Cardiac muscle cell (in vitro differentiated cells and primary cell): ENCODE measurements around the gene SLFN13. TPM values are rescaled to one million over a fixed set of nuclear protein-coding genes. Genes with fewer than 3 reads are reported as not detected.
A peak's percentile ranks its signal among the peaks of the same experiment; 100 is the strongest.
"Not testable (repeated sequence)": the region's sequence is repeated elsewhere in the genome, so short reads cannot be mapped to it uniquely, and the experiment has no call there.

Experiments used
- DNase-seq, 2 donors: peaks; one replicate each; pipeline versions ENCODE4 v3.0.0 to v3.0.0-alpha.2; 2010 to 2017; ENCODE audit warnings: low read depth in 1 of 2, low spot score in 1 of 2
- H3K27ac ChIP-seq: fragments of 200-600 bp; sonication (generic); 2 replicates; pipeline ENCODE4 v1.5.1; 2016
- H3K27me3 ChIP-seq: fragments of 200-600 bp; sonication (generic); 2 replicates; pipeline ENCODE4 v1.6.0; 2016; ENCODE audit warnings: control low read depth
- H3K36me3 ChIP-seq: fragments of 200-600 bp; sonication (generic); 2 replicates; pipeline ENCODE4 v1.5.1; 2016; ENCODE audit warnings: control low read depth
- H3K4me1 ChIP-seq: fragments of 200-600 bp; sonication (generic); 2 replicates; pipeline ENCODE4 v1.8.1; 2017; ENCODE audit warnings: low read depth, mild to moderate bottlenecking, mixed run types
- H3K4me3 ChIP-seq: fragments of 200-600 bp; sonication (generic); 2 replicates; pipeline ENCODE4 v1.5.1; 2016; ENCODE audit warnings: mild to moderate bottlenecking
- H3K9me3 ChIP-seq: fragments of 200-600 bp; sonication (generic); 2 replicates; pipeline ENCODE4 v1.5.1; 2017; ENCODE audit warnings: low read depth, mild to moderate bottlenecking, control low read depth
- polyA plus RNA-seq: library from polyadenylated mRNA; unstranded; fragments of >200 nt; fragmentation: Nextera tagmentation; extraction: Ambion mirVana; gene quantifications from 2 replicates; pipeline ENCODE4 v1.2.1, GENCODE V29; 2016
- total RNA-seq: library from RNA; depleted of rRNA; stranded (reverse); fragments of >200 nt; gene quantifications from 2 replicates; pipeline ENCODE4 v1.2.3, GENCODE V29; 2016
- TF ChIP-seq, protein P1 (sequence below): IDR thresholded peaks from 2 replicates; pipeline ENCODE4 v1.5.1; 2012; ENCODE audit warnings: low read depth, mild to moderate bottlenecking, low read length

The SLFN13 gene
- total and polyA plus RNA-seq, 2 experiments from 2014 or later = 4.2 to 7.9 TPM

DNA sequence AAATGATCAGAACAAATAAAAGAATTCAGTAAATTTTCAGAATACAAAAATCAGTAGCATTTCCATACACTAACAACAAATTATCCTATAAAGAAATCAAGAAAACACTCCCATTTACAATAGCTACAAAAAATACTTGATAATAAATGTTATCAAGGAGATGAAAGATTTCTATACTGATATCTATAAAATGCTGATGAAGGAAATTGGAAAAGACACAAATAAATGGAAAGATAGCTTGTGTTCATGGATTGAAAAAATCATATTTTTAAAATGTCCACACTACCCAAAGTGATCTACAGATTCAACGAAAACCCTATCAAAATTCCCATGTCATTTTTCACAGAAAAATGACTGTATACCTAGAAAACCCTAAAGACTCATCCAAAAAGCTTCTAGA lies 34.3 kb downstream of the SLFN13 start:
- TF ChIP-seq, protein P1, sequence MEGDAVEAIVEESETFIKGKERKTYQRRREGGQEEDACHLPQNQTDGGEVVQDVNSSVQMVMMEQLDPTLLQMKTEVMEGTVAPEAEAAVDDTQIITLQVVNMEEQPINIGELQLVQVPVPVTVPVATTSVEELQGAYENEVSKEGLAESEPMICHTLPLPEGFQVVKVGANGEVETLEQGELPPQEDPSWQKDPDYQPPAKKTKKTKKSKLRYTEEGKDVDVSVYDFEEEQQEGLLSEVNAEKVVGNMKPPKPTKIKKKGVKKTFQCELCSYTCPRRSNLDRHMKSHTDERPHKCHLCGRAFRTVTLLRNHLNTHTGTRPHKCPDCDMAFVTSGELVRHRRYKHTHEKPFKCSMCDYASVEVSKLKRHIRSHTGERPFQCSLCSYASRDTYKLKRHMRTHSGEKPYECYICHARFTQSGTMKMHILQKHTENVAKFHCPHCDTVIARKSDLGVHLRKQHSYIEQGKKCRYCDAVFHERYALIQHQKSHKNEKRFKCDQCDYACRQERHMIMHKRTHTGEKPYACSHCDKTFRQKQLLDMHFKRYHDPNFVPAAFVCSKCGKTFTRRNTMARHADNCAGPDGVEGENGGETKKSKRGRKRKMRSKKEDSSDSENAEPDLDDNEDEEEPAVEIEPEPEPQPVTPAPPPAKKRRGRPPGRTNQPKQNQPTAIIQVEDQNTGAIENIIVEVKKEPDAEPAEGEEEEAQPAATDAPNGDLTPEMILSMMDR = no peak
- Histone ChIP-seq H3K36me3 (no peaks in the 10 kb centered on the region), H3K27me3 (no peaks in the 10 kb centered on the region), H3K4me3 (no peak overlapping the region), H3K27ac (no peak overlapping the region), H3K9me3 (no peaks in the 10 kb centered on the region), H3K4me1 (no peaks in the 10 kb centered on the region)
- DNase-seq = no peak

DNA sequence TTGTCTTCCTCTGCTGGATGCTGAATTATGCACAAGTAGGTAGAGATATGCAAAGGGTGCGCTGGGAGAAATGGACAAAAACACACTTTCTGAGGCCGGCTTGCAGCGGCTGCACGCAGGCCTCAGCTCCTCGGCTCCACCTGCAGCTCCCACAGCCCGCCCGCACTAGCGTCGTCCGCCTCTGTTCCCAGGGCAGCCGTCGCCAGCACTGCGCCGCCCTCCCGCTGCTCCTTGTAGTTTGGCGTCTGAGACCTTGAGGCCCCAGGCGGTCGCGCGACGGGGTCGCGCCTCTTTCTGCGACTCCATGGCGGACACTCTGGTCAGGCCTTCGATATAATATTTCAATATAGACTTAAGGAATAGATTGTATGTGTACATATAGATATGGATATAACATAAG lies 41.0 kb downstream of the SLFN13 start:
- no peak for DNase-seq
- Histone ChIP-seq H3K4me3 (no peak overlapping the region), H3K36me3 (no peaks in the 10 kb centered on the region), H3K27ac (no peak overlapping the region), H3K27me3 (no peaks in the 10 kb centered on the region), H3K4me1 (no peaks in the 10 kb centered on the region), H3K9me3 (no peaks in the 10 kb centered on the region)
- TF ChIP-seq, protein P1 = no peak

DNA sequence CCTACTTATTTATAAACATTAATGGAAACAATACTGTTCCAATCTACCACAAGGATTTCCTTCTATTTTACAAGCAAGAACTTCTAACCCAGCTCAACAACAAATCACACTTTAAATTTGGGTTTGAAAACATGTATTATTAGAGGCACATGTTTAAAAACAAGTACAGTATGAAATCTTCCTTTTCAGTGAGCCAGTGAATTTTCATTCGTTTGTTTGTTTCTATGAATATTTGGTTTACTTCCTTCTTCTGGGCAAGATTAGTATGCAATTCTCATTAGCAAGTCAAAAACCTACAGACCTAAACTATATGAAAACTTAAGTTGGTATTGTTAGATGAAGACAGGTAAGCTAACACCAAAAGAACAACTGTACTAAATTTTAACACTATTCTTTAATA lies 42.0 kb downstream of the SLFN13 start:
- no peaks in the 10 kb centered on the region for H3K9me3 ChIP-seq
- no peak overlapping the region for H3K27ac ChIP-seq
- DNase-seq = no peak
- H3K36me3 ChIP-seq = no peaks in the 10 kb centered on the region
- H3K27me3 ChIP-seq = no peaks in the 10 kb centered on the region
- no peak overlapping the region for H3K4me3 ChIP-seq
- TF ChIP-seq, protein P1 = no peak
- no peaks in the 10 kb centered on the region for H3K4me1 ChIP-seq

DNA sequence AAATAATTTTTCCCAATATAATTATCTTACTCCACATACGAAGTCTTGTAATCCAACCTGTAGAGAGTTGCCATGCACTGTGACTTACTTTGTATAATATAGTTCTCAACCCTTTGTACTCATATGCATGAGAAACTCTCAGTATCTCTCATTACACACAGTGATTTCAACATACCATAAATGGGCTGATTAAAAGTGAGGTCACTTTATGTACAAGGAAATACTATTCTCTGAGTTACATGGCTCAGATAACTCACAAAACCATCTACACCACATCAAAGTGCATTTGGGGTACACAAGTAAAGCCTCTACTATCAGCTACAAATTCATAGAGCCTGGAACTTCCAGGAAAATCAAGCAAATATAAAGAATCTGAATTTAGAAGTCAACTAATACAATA lies 44.2 kb downstream of the SLFN13 start:
- Histone ChIP-seq H3K4me1 (no peaks in the 10 kb centered on the region), H3K4me3 (no peak overlapping the region), H3K36me3 (no peaks in the 10 kb centered on the region), H3K27ac (no peak overlapping the region), H3K27me3 (no peaks in the 10 kb centered on the region), H3K9me3 (no peaks in the 10 kb centered on the region)
- TF ChIP-seq, protein P1 = no peak
- DNase-seq = peak in 1 of 2 donors; percentile 32

DNA sequence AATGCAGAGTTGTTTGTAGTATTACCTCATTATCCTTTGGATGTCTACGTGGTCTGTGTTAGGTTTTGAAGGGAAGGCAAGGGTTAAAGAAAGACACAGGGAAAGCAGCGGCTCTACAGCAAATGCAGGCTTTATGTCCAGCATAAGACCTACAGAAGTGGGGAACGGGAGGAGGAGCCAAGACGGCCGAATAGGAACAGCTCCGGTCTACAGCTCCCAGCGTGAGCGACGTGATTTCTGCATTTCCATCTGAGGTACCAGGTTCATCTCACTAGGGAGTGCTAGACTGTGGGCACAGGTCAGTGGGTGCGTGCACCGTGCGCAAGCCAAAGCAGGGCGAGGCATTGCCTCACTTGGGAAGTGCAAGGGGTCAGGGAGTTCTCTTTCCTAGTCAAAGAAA lies 54.8 kb downstream of the SLFN13 start:
- not testable (repeated sequence) for DNase-seq, H3K27me3 ChIP-seq, H3K36me3 ChIP-seq, H3K9me3 ChIP-seq, H3K4me3 ChIP-seq, H3K27ac ChIP-seq, H3K4me1 ChIP-seq

DNA sequence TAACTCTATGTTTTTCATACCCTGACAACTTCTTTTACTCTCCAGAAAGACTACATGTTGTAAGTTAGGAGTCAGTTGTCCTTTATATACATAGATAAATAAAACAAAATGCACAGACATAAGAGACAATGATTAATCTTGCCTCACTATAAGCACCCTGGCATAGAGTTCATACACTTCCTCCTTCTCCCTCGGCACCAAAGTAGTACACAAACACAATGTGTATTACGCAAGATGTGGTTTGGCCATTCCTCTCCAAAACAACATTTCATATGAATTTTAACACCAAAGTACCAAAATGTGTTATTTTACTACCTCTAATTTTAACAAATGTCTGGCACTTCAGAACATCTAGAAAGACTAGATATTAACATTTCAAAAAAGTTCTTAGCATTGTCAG lies 57.9 kb downstream of the SLFN13 start:
- TF ChIP-seq, protein P1 = no peak
- H3K36me3 ChIP-seq = no peaks in the 10 kb centered on the region

More for the DNA sequence above, 57.9 kb downstream of the SLFN13 start:
- H3K27me3 ChIP-seq = peaks cover 3% of the 10 kb centered on the region
- H3K27ac ChIP-seq = no peak overlapping the region
- DNase-seq = peak in 1 of 2 donors; percentile 69
- H3K4me3 ChIP-seq = no peak overlapping the region
- H3K4me1 ChIP-seq = no peaks in the 10 kb centered on the region
- no peaks in the 10 kb centered on the region for H3K9me3 ChIP-seq
